ENCODE results near the gene ANLN.

- TF ChIP-seq POLR2A (IDR thresholded peaks at IDR 0.05) (no peak), CTCF (IDR thresholded peaks at IDR 0.05) (no peak), POLR2AphosphoS5 (IDR thresholded peaks at IDR 0.05) (no peak)
These were observed 28.4 kb upstream of the ANLN start for GRCh38 chr7:36361227-36361626.

Measured in sigmoid colon (tissue), 4 donors.